HG02571 (cell line): ENCODE data around the gene PDE1A.

Source experiments
- ATAC-seq: cut with Tn5 transposase; IDR thresholded peaks from one replicate; pipeline ENCODE4 v1.9.1; 2021; ENCODE audit warnings: mild to moderate bottlenecking, moderate library complexity; ENCODE audit not compliant: unreplicated experiment

The PDE1A gene

DNA sequence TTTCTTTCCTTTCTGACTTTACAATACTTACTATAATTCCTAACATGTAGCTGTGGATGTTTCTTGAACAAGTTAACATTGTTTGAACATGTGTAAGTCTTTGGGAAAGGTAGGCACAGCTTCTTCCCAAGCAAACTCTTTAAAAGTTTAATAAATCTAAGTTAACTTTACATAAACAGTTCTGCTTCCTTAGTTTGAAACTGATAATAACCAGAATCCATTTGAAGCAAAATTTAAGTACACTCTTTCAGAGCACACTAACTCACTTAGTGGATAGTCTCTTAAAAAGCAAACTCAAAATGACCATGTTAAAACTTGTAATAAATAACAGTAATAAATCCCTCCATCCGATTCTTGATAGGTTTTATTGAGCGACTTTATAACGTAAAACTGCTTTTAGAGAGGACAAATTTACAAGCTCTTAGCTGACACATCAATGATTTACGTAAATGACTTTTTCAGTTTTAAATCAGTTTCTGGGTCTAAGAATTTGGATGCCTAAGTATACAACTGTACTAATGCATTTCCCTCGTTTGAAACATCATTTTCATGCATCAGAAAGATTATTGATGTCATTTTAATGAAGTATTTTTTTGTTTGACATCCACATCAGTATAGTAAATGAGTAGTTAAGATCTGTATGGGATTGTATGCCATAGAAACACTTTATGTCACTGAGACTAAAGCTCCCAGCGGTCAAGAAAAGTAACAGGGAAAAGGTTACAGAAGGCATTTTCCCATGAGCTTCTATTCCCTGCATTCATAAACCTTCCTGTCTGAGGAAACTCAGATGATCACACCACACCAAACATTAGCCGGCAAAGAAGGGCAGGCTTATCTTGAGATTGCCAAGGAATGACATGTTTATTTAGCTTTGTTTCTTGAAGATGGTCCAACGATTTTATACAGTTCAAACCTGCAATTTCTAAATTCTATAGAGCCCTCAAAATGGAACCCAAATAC, 67.5 kb downstream of the PDE1A start:
- no peak for ATAC-seq

GRCh38 chr2:182358601-182359000, 68.2 kb downstream of the PDE1A start:
- ATAC-seq, result no peak

DNA sequence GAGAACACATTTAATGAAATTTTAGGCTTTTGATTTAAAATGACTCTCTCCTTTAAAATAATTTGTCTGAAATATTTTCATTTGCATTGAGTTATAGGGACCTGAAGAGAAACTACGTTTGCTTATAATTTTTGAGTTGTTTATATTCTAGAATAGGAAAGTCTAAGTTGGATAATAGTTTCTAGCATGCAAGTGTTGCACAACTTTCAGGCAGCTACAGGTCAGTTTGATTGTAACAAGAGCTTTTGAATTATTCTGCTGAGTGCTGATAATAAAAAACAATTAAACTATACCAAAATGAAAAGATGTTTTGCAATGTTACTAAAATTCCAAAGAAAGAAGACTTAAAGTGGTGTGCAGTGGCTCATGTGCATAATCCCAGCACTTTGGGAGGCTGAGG, 71.0 kb downstream of the PDE1A start:
- no peak for ATAC-seq

DNA sequence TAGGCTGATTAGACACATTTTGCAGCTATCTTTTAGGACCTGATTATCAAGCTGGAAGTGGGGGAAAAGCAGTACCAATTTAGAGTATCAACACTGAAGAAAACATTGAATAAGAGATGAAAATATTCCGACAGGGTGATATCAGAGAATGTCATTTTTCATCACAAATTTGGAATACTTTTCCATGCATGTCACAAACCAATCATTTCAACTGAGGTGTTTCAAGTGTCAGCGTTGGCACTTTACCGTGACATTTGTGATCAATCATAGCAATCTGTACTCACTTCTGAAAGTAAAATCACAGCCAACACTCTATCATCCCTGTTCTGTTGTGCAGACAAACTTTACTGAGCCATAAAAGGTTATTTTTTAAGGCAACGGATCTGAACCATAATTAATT, 75.4 kb downstream of the PDE1A start:
- no peak for ATAC-seq

GRCh38 chr2:182349268-182349667, 77.6 kb downstream of the PDE1A start:
- ATAC-seq, result no peak

DNA sequence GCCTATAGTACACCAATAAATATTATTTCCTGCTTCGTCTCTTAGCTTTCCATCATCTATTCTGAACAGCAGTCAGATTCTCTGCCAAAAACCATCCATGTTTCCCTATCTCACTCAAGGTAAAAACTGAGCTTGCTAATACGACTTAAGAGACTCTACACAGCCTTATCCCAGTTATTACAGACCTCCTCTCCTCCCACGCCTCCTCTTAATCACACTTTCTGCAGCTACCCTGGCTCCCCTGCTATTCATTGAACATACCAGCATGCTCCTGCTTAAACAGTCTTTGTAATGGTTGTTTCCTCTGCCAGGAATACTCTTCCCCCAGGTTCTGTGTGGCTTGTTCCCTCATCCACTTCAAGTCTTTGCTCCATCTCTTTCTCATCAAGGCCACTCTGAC, 81.5 kb downstream of the PDE1A start:
- ATAC-seq, result no peak

GRCh38 chr2:182330451-182331305, 96.2 kb downstream of the PDE1A start:
- ATAC-seq, result no peak

DNA sequence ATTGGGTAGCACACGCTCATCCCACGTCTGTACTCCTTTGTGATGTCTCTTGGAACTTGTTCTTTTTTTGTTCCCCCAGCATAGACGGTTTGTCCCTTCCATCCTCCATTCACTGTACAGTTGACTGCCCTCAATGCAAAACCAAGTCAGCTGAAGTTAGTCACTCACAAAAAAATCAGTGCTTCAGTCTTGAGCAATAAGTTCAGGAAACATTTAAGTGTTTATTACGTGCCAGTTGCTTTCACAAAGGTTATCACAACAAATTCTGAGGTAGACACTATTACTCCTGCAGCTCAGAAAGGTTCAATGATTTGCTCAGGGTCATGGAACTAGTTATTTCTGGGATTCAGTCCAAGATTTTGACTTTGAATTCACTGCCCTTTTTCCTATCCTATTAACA, 102.2 kb downstream of the PDE1A start:
- no peak for ATAC-seq

GRCh38 chr2:182321096-182321495, 105.7 kb downstream of the PDE1A start:
- no peak for ATAC-seq

- no peak for ATAC-seq
Measured at GRCh38 chr2:182319556-182320505, 107.0 kb downstream of the PDE1A start.

DNA sequence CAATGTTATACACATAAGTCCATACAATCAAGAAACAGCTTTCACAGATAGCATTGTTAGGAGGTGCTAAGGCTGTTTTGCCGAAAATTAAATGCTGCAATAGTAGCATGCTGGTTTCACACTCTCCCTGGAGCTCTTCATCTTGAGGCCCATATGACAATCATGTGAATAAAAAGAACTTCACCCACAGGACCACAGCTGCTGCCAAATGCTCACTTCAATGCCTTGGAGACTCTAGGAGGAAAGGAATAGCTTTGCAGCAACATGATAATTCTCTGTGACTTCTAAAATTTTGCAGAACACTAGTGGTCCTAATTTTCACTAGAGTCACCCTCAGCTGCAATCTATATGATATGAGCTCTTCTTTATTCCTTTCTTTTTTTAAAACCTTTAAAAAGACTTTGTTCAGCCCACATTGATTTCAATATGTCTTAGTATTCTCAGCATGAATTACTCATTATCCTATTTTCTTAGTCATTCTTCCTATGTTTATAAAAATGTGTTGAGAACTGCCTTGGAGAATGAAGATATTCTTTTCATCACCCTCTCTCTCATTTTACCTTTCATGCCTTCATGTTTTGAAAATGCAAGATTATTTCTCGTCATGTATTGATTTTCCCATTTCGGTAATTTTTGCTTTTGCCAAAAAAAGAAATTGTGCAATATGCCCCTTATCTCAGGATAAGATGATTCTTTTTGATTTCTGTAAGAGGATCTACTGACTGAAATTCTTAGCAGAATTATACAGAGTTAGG, 108.2 kb downstream of the PDE1A start:
- ATAC-seq, result no peak

DNA sequence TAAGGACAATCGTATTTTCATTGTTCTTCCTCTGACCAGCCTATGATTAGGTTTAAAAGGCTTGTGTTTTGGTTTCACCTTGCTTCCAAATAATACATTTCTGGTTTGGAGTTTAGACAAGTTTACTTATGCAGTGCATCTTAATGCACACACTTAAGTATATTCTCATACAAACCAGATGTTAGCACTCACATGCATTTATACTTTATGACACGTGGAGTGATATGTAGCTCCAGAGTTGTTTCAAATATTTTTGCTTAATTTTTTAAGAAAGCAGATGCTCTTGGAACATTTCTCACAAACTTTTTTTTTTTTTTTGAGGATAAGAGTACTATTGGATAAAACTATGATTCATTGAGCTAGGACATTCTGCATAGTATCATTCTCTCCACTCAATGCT, 109.9 kb downstream of the PDE1A start:
- no peak for ATAC-seq

DNA sequence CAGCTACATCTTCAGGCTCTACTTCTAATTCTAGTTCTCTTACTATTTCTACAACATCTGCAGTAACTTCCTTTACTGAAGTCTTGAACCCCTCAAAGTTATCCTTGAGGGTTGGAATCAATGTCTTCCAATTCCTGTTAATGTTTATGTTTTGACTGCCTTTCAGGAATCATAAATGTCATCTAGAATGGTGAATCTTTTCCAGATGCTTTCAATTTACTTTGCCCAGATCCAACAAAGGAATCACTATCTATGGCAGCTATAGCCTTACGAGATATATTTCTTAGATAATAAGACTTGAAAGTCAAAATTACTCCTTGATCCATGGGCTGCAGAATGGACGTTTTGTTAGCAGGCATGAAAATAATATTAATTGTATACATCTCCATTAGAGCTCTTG, 123.9 kb downstream of the PDE1A start:
- no peak for ATAC-seq

DNA sequence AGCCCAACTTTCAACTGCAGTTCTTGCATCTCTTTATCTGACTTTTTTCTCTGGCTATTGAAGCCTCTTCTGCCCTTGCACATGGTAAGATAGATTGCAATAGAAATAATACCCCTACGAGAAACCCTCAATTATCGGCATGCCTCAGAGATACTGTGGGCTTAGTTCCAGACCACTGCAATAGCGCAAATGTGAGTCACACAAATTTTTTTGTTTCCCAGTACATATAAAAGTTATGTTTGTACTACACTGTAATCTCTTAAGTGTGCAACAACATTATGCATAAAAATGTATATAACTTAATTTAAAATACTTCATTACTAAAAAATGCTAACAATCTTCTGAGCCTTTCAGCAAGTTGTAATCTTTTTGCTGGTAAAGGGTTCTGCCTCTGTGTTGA, 124.7 kb downstream of the PDE1A start:
- no peak for ATAC-seq

DNA sequence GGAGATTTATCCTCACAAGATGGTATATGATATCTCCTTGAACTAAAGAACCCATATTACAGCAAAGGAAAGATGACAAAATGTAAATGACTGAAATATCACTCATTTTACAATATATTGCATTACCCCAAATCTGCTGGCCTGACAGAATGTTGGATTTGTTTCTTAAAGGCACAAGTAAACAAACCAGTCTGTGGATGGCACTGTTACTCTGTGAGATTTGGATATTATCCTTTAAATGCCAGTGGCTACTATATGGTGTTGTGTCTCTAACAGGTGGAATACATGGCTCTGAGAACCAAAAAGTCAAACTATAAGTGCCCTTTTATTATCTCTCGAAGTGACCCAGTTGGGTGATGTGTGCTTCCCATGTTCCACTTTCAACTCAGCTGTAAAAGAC, 125.7 kb downstream of the PDE1A start:
- ATAC-seq, result no peak

DNA sequence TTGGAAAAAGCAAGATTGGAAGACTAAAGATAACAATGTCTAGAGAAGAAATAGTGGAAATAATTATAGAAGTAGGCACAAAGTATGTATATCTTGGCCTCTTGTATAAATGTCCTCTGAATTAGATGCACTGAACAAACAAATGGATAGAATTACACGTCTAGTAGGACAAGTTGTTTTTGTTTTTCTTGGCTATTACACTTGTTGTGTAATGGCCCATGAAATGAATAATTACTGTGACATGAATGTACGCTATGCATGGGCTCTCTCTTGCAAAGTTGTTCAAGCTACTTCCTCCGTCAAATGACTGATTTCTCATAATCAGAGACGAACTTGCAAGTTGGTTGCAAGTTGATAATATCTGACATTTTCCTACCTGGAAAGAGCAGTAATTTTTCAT, 126.2 kb downstream of the PDE1A start:
- ATAC-seq, result no peak

GRCh38 chr2:182299632-182300031, 127.2 kb downstream of the PDE1A start:
- ATAC-seq, result no peak

DNA sequence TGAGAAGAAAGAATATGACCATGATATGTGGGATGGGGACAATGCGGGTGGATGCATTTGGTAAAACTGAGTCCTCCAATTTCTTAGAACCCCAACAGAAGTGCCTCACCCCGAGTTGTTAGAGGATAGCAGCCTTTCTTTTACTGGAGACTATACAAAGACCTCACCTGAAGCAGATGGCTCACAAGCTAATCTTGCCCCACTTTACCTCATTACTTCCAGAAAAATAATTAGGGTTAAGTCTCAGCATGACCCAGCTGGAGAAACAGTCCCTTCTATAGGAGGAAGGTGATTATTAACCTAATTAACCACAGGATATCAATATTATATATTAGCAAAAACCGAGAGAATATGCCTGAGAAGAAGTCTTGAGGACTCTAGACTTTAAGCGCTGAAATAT, 128.4 kb downstream of the PDE1A start:
- ATAC-seq, result no peak

- ATAC-seq, result no peak
Measured at GRCh38 chr2:182291296-182291695, 135.5 kb downstream of the PDE1A start.

- ATAC-seq, result no peak
Measured at GRCh38 chr2:182283512-182283911, 143.3 kb downstream of the PDE1A start.
